Measurements from ENCODE around the gene RNF208.

DNA sequence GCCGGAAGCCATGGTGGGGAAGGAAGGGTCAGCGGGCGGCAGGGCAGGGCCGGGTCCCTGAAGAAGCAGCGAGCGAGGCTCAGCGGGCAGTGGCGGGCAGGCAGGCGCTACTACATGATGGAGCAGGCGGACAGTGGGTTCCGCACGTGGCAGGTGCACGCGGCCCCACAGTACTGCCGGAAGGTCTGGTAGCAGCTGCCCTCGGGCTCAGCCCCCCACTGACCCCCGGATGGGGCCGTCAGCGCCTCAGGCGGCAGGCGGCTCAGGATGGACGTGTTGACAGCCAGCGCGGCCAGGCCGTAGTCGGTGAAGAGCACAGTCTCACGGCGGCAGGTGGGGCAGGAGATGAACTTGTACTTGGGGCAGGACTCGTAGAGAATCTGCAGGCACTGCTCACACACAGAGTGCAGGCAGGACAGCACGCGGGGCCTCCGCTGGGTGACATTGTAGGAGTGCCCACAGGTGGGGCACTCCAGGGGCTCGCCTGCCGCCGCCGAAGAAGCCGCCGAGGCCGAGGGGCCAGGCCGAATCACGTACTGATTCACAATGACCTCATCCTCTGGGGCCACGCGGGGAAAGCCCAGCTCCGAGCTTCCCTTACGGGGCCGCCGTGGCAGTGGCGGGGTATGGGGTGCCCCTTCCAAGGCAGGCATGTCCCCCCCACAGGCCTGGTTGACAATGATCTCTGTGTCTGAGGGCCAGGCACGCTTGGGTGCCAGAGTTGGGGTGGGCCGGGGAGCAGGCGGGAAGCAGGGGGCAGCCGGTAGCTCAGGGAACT is 1.5 kb downstream of the RNF208 start:
- TF ChIP-seq, protein P1, sequence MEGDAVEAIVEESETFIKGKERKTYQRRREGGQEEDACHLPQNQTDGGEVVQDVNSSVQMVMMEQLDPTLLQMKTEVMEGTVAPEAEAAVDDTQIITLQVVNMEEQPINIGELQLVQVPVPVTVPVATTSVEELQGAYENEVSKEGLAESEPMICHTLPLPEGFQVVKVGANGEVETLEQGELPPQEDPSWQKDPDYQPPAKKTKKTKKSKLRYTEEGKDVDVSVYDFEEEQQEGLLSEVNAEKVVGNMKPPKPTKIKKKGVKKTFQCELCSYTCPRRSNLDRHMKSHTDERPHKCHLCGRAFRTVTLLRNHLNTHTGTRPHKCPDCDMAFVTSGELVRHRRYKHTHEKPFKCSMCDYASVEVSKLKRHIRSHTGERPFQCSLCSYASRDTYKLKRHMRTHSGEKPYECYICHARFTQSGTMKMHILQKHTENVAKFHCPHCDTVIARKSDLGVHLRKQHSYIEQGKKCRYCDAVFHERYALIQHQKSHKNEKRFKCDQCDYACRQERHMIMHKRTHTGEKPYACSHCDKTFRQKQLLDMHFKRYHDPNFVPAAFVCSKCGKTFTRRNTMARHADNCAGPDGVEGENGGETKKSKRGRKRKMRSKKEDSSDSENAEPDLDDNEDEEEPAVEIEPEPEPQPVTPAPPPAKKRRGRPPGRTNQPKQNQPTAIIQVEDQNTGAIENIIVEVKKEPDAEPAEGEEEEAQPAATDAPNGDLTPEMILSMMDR (IDR thresholded peaks at IDR 0.05; ENCODE audit: borderline replicate concordance, extremely low read depth, low read length, poor library complexity, severe bottlenecking) = no peak
- TF ChIP-seq EZH2 (IDR thresholded peaks at IDR 0.05; ENCODE audit: borderline replicate concordance, low read depth, low read length, severe bottlenecking) = no peak
